Mesenchymal stem cell (in vitro differentiated cells and primary cell): ENCODE measurements around the gene KDM4B.
A peak's percentile ranks its signal among the peaks of the same experiment; 100 is the strongest.
"Not testable (repeated sequence)": the region's sequence is repeated elsewhere in the genome, so short reads cannot be mapped to it uniquely, and the experiment has no call there.

Source experiments
- DNase-seq: peaks from one replicate; pipeline ENCODE4 v3.0.0-alpha.2; 2013
- H2AFZ ChIP-seq: one replicate; pipeline ENCODE4 v1.6.1; 2013; ENCODE audit warnings: low read depth, mild to moderate bottlenecking, control low read depth, inconsistent platforms, low read length, moderate library complexity
- H2AK5ac ChIP-seq: 2 replicates; pipeline ENCODE4 v1.6.1; 2013; ENCODE audit warnings: low read length, moderate library complexity, mild to moderate bottlenecking, inconsistent platforms; ENCODE audit not compliant: severe bottlenecking
- H2BK120ac ChIP-seq: one replicate; pipeline ENCODE4 v1.6.1; 2013; ENCODE audit warnings: low read depth, mild to moderate bottlenecking, inconsistent platforms, low read length, moderate library complexity
- H2BK12ac ChIP-seq, 2 experiments: one replicate each; pipeline ENCODE4 v1.6.1; 2013; ENCODE audit warnings: inconsistent platforms in 2 of 2, low read length in 2 of 2, mild to moderate bottlenecking in 2 of 2, moderate library complexity in 2 of 2, control low read depth in 1 of 2
- H2BK15ac ChIP-seq: one replicate; pipeline ENCODE4 v1.6.1; 2013; ENCODE audit warnings: mild to moderate bottlenecking, low read depth, inconsistent platforms; ENCODE audit not compliant: poor library complexity, severe bottlenecking
- H2BK5ac ChIP-seq: 2 replicates; pipeline ENCODE4 v1.6.1; 2013; ENCODE audit warnings: low read depth, mild to moderate bottlenecking, low read length, control low read depth, inconsistent platforms; ENCODE audit not compliant: poor library complexity, severe bottlenecking
- H3K14ac ChIP-seq, 2 experiments: one replicate each; pipeline ENCODE4 v1.6.1; 2013; ENCODE audit warnings: inconsistent platforms in 2 of 2, low read length in 2 of 2, control low read depth in 1 of 2, mild to moderate bottlenecking in 1 of 2, moderate library complexity in 1 of 2
- H3K18ac ChIP-seq, 2 experiments: one replicate each; pipeline ENCODE4 v1.6.1; 2013; ENCODE audit warnings: inconsistent platforms in 2 of 2, low read length in 2 of 2, control low read depth in 1 of 2, low read depth in 1 of 2, mild to moderate bottlenecking in 1 of 2
- H3K23ac ChIP-seq, 2 experiments: one replicate each; pipeline ENCODE4 v1.6.1; 2013; ENCODE audit warnings: inconsistent platforms in 2 of 2, low read length in 2 of 2, mild to moderate bottlenecking in 2 of 2, moderate library complexity in 2 of 2, control low read depth in 1 of 2
- H3K27ac ChIP-seq: 2 replicates; pipeline ENCODE4 v1.5.1; 2013; ENCODE audit warnings: mild to moderate bottlenecking, moderate library complexity, low read length, control low read depth, inconsistent platforms; ENCODE audit not compliant: poor library complexity, severe bottlenecking
- H3K27me3 ChIP-seq, 2 experiments: 2 replicates each; pipeline versions ENCODE4 v1.6.1 to v1.7.0; 2013; ENCODE audit warnings: low read length in 2 of 2, mild to moderate bottlenecking in 2 of 2, moderate library complexity in 2 of 2, control low read depth in 1 of 2, inconsistent platforms in 1 of 2; ENCODE audit not compliant: control insufficient read depth in 1 of 2, insufficient read depth in 1 of 2
- H3K36me3 ChIP-seq, 2 experiments: 2 replicates each; pipeline versions ENCODE4 v1.6.1 to v1.7.0; 2013; ENCODE audit warnings: low read length in 2 of 2, control low read depth in 1 of 2, inconsistent platforms in 1 of 2, low read depth in 1 of 2, mild to moderate bottlenecking in 1 of 2; ENCODE audit not compliant: insufficient read depth in 2 of 2, control insufficient read depth in 1 of 2
- H3K4ac ChIP-seq, 2 experiments: one replicate each; pipeline ENCODE4 v1.6.1; 2013; ENCODE audit warnings: inconsistent platforms in 2 of 2, low read length in 2 of 2, mild to moderate bottlenecking in 2 of 2, moderate library complexity in 2 of 2, control low read depth in 1 of 2, low read depth in 1 of 2
- H3K4me1 ChIP-seq: 2 replicates; pipeline ENCODE4 v1.6.1; 2013; ENCODE audit warnings: low read depth, low read length, control low read depth; ENCODE audit not compliant: control insufficient read depth, insufficient read depth
- H3K4me2 ChIP-seq: 2 replicates; pipeline ENCODE4 v1.6.1; 2013; ENCODE audit warnings: low read length, mild to moderate bottlenecking, inconsistent platforms; ENCODE audit not compliant: poor library complexity, severe bottlenecking
- H3K4me3 ChIP-seq, 2 experiments: 2 replicates each; pipeline versions ENCODE4 v1.5.1 to v1.7.0; 2013; ENCODE audit warnings: low read length in 2 of 2, mild to moderate bottlenecking in 2 of 2, control low read depth in 1 of 2, low read depth in 1 of 2; ENCODE audit not compliant: insufficient read depth in 1 of 2
- H3K79me1 ChIP-seq: replicated peaks from 2 replicates; pipeline ENCODE4 v1.6.1; 2013; ENCODE audit warnings: mild to moderate bottlenecking, control low read depth, low read length, inconsistent platforms; ENCODE audit not compliant: poor library complexity, severe bottlenecking
- H3K9ac ChIP-seq: 2 replicates; pipeline ENCODE4 v1.7.0; 2013; ENCODE audit warnings: mild to moderate bottlenecking, low read length, moderate library complexity
- H3K9me3 ChIP-seq: 2 replicates; pipeline ENCODE4 v1.7.0; 2013; ENCODE audit warnings: mild to moderate bottlenecking, low read length; ENCODE audit not compliant: control insufficient read depth
- H4K8ac ChIP-seq: one replicate; pipeline ENCODE4 v1.6.1; 2013; ENCODE audit warnings: inconsistent platforms, mild to moderate bottlenecking, low read length, moderate library complexity
- H4K91ac ChIP-seq: one replicate; pipeline ENCODE4 v1.6.1; 2013; ENCODE audit warnings: mild to moderate bottlenecking, low read length, inconsistent platforms
- WGBS: methylation state at CpG from one replicate; pipeline ENCODE4 v1.1.7; 2013; ENCODE audit warnings: mixed read lengths; 5-methylcytosine and 5-hydroxymethylcytosine counted together

Gene KDM4B

GRCh38 chr19:5028229-5028886 lies 59.4 kb downstream of the KDM4B start:
- Histone ChIP-seq H3K18ac (no peak overlapping the region), H2BK120ac (no peak overlapping the region), H2AK5ac (no peak overlapping the region), H4K8ac (no peak overlapping the region), H3K9me3 (no peaks in the 10 kb centered on the region), H3K4me3 (no peak overlapping the region), H3K14ac (no peak overlapping the region), H3K4me1 (peaks cover 55% of the 10 kb centered on the region), H2AFZ (no peak overlapping the region), H3K4me2 (no peak overlapping the region), H3K9ac (no peak overlapping the region), H3K79me1 (peaks cover 49% of the 10 kb centered on the region), H3K4ac (no peak overlapping the region), H3K23ac (no peak overlapping the region), H2BK15ac (peak overlapping the region; percentile 57), H2BK12ac (no peak overlapping the region), H3K27ac (no peak overlapping the region), H2BK5ac (no peak overlapping the region), H3K27me3 (no peaks in the 10 kb centered on the region), H4K91ac (no peak overlapping the region), H3K36me3 (peaks cover 6 to 58% of the 10 kb centered on the region in 2 experiments)
- 92% methylated on average over 15 of the region's 15 CpGs for whole genome bisulfite sequencing
- DNase-seq = no peak

- not testable (repeated sequence) for H3K4me3 ChIP-seq
Observed at GRCh38 chr19:5029596-5029995, 60.7 kb downstream of the KDM4B start.

DNA sequence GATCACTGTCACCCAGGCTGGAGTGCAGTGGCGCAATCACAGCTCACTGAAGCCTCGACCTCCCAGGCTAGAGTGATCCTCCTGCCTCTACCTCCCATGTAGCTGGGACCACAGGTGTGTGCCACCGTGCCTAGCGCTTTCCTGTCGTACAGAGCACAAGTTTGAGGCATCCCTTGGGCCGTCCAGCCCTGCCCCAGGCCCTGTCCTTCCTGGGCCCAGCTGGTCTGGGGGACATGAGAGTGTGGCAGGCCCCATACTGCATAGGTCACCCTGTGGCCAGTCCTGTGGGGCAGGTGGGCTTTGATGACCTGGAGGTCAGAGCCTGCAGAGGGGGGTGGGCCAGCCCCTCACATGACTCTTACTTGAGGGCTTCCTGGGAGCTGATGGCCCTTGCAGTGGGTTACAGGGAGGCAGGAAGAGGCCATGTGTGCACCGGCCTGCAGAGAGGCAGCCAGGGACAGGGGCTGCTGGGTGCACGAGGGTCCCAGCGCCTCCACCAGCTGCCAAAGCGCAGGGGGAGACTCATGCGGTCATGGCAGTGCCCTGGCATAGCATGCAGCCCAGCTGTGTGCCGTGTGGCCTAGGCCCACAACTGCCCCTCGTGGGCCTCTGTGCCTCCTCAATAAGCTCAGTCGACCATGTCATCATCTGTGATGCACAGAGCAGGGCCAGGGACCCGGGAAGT lies 61.4 kb downstream of the KDM4B start:
- 94% methylated on average over 15 of the region's 15 CpGs for WGBS
- Histone ChIP-seq H4K91ac (no peak overlapping the region), H3K9ac (no peak overlapping the region)

More at GRCh38 chr19:5029596-5029995, 60.7 kb downstream of the KDM4B start:
- not testable (repeated sequence) for H3K9me3 ChIP-seq, H4K8ac ChIP-seq, H4K91ac ChIP-seq, H3K18ac ChIP-seq, H3K14ac ChIP-seq, H3K9ac ChIP-seq, H2BK120ac ChIP-seq, H3K27me3 ChIP-seq, H2AFZ ChIP-seq, H3K4ac ChIP-seq, H3K27ac ChIP-seq, H2BK15ac ChIP-seq, H2BK5ac ChIP-seq, H3K4me2 ChIP-seq, H2AK5ac ChIP-seq, H2BK12ac ChIP-seq, H3K23ac ChIP-seq
- Histone ChIP-seq H3K36me3 (peaks cover 16 to 65% of the 10 kb centered on the region in 2 experiments), H3K4me1 (peaks cover 45% of the 10 kb centered on the region), H3K79me1 (peaks cover 47% of the 10 kb centered on the region)
- 58% methylated on average over 12 of the region's 12 CpGs for WGBS
- DNase-seq = peak; percentile 61

GRCh38 chr19:5030822-5031221 lies 61.9 kb downstream of the KDM4B start:
- Histone ChIP-seq H3K4me3 (no peak overlapping the region), H3K4me2 (no peak overlapping the region), H3K79me1 (peaks cover 45% of the 10 kb centered on the region), H3K9me3 (no peaks in the 10 kb centered on the region), H2BK5ac (no peak overlapping the region), H2BK15ac (no peak overlapping the region), H3K9ac (no peak overlapping the region), H2AK5ac (no peak overlapping the region), H4K8ac (no peak overlapping the region), H2BK120ac (no peak overlapping the region), H3K18ac (no peak overlapping the region), H4K91ac (no peak overlapping the region), H3K4ac (no peak overlapping the region), H3K27me3 (no peaks in the 10 kb centered on the region), H3K4me1 (peaks cover 44% of the 10 kb centered on the region), H3K23ac (no peak overlapping the region), H3K14ac (no peak overlapping the region), H2BK12ac (peak overlapping the region in 1 of 2 experiments; percentile 54), H3K36me3 (peaks cover 22 to 71% of the 10 kb centered on the region in 2 experiments), H3K27ac (no peak overlapping the region), H2AFZ (no peak overlapping the region)
- WGBS = 89% methylated on average over 13 of the region's 13 CpGs
- DNase-seq = no peak

More for the DNA sequence above, 61.4 kb downstream of the KDM4B start:
- Histone ChIP-seq H3K14ac (no peak overlapping the region), H3K18ac (no peak overlapping the region), H3K27me3 (no peaks in the 10 kb centered on the region), H3K4ac (no peak overlapping the region), H4K8ac (no peak overlapping the region), H3K23ac (no peak overlapping the region), H3K27ac (no peak overlapping the region), H2BK12ac (peak overlapping the region in 1 of 2 experiments; percentile 54), H2BK15ac (no peak overlapping the region), H2BK120ac (no peak overlapping the region), H2AK5ac (no peak overlapping the region), H2BK5ac (no peak overlapping the region), H3K9me3 (no peaks in the 10 kb centered on the region), H2AFZ (no peak overlapping the region), H3K36me3 (peaks cover 22 to 69% of the 10 kb centered on the region in 2 experiments), H3K4me1 (peaks cover 43% of the 10 kb centered on the region), H3K4me3 (no peak overlapping the region), H3K79me1 (peaks cover 47% of the 10 kb centered on the region), H3K4me2 (no peak overlapping the region)
- DNase-seq = no peak
